ENCODE results near the gene UBA7. TPM values are rescaled to one million over a fixed set of nuclear protein-coding genes. Genes with fewer than 3 reads are reported as not detected.

The UBA7 gene
- total RNA-seq, 1 experiment from 2014 or later, result 0.85 TPM

GRCh38 chr3:49812916-49813496, 747 bp downstream of the UBA7 start:
- no peak for TF ChIP-seq CTCF (conservative IDR thresholded peaks at IDR 0.05)
- no peak overlapping the region for H2AK5ac ChIP-seq (ENCODE audit: insufficient read length, low read length)
- H3K27me3 ChIP-seq (ENCODE audit: insufficient read depth, low read length), result no peaks in the 10 kb centered on the region
- peaks cover 1% of the 10 kb centered on the region; the same call in 1 of the 2 replicates for H3K27me3 Mint-ChIP-seq (ENCODE audit: low read depth)
- H4K8ac ChIP-seq (replicated peaks; ENCODE audit: insufficient read length, low read depth, low read length), result no peak overlapping the region
- H2BK5ac ChIP-seq (ENCODE audit: insufficient read length, low read length), result no peak overlapping the region
- H3K79me1 ChIP-seq (ENCODE audit: insufficient read depth, low read depth, low read length, poor library complexity, severe bottlenecking), result no peaks in the 10 kb centered on the region
- H2BK15ac ChIP-seq (ENCODE audit: low read depth, low read length), result no peak overlapping the region
- no peak overlapping the region for H3K14ac ChIP-seq (ENCODE audit: insufficient read depth, low read length)
- H4K20me1 ChIP-seq (ENCODE audit: control insufficient read depth, insufficient read depth, insufficient read length), result no peaks in the 10 kb centered on the region
- H2AFZ ChIP-seq (ENCODE audit: low read length), result no peak overlapping the region
- H3K4me2 ChIP-seq (ENCODE audit: insufficient read depth, insufficient read length, low read length), result no peak overlapping the region
- no peak overlapping the region for H3K9ac ChIP-seq (ENCODE audit: extremely low read depth, insufficient read length, low read length)
- H3K4me1 ChIP-seq (ENCODE audit: insufficient read depth, low read length), result no peaks in the 10 kb centered on the region
- H2BK120ac ChIP-seq (ENCODE audit: low read depth, low read length, poor library complexity, severe bottlenecking), result no peak overlapping the region
- H2BK20ac ChIP-seq (ENCODE audit: low read depth, low read length, poor library complexity, severe bottlenecking), result no peak overlapping the region
- no peaks in the 10 kb centered on the region for H3K23me2 ChIP-seq (ENCODE audit: insufficient read length, low read depth, low read length, poor library complexity, severe bottlenecking)
- H3K9me3 ChIP-seq (ENCODE audit: control insufficient read depth, low read depth, low read length), result no peaks in the 10 kb centered on the region
- no peak overlapping the region for H3K27ac ChIP-seq (ENCODE audit: insufficient read length, low read depth, low read length)
- H2BK12ac ChIP-seq (ENCODE audit: insufficient read length, low read depth, low read length), result no peak overlapping the region
- no peaks in the 10 kb centered on the region for H3K79me2 ChIP-seq (ENCODE audit: insufficient read depth, low read length)
- H3K9me3 Mint-ChIP-seq, result no peaks in the 10 kb centered on the region
- DNase-seq, result no peak
- no peaks in the 10 kb centered on the region for H3K36me3 Mint-ChIP-seq (ENCODE audit: insufficient read depth in 1 of 3, low read depth in 3 of 3)
- WGBS (ENCODE audit: extremely low coverage, insufficient read length, low lambda C conversion rate), result no CpG with 5 or more reads among the region's 9 CpGs
- H3K56ac ChIP-seq (ENCODE audit: insufficient read length, low read depth, low read length), result no peak overlapping the region
- no peak overlapping the region for H3K18ac ChIP-seq (ENCODE audit: insufficient read length, low read depth, low read length)
- no peaks in the 10 kb centered on the region for H3K4me1 Mint-ChIP-seq
- no peak overlapping the region for H3K27ac Mint-ChIP-seq
- H3K4me3 Mint-ChIP-seq, result no peak overlapping the region
- H3T11ph ChIP-seq (ENCODE audit: low read length), result no peak overlapping the region
- no peak overlapping the region for H3K23ac ChIP-seq (ENCODE audit: insufficient read length, low read depth, low read length)
- H3K4ac ChIP-seq (ENCODE audit: low read depth, low read length), result no peak overlapping the region
- H4K91ac ChIP-seq (ENCODE audit: insufficient read length, low read depth, low read length), result no peak overlapping the region
- H4K5ac ChIP-seq (ENCODE audit: insufficient read length, low read depth, low read length), result no peak overlapping the region

All from H9 (cell line).